Ascending aorta (tissue), 2 donors: Measurements from ENCODE around the gene NDFIP2. TPM values are rescaled to one million over a fixed set of nuclear protein-coding genes. Genes with fewer than 3 reads are reported as not detected.

Source experiments
- DNase-seq, 2 donors: peaks; one replicate each; pipeline ENCODE4 v3.0.0-alpha.2; 2019; ENCODE audit warnings: low spot score in 2 of 2
- H3K27ac ChIP-seq, 2 donors: fragments of 200-600 bp; sonication (generic); one replicate each; pipeline ENCODE4 v1.5.1; 2016 to 2017; ENCODE audit warnings: mild to moderate bottlenecking in 1 of 2
- H3K27me3 ChIP-seq: fragments of 200-600 bp; sonication (generic); one replicate; pipeline ENCODE4 v1.5.1; 2017
- H3K36me3 ChIP-seq, 2 donors: fragments of 200-600 bp; sonication (generic); one replicate each; pipeline ENCODE4 v1.5.1; 2016
- H3K4me1 ChIP-seq, 2 donors: fragments of 200-600 bp; sonication (generic); one replicate each; pipeline ENCODE4 v1.5.1; 2016 to 2017; ENCODE audit warnings: mild to moderate bottlenecking in 1 of 2
- H3K4me3 ChIP-seq, 2 donors: fragments of 200-600 bp; sonication (generic); one replicate each; pipeline ENCODE4 v1.5.1; 2016 to 2017; ENCODE audit warnings: mild to moderate bottlenecking in 1 of 2
- H3K9me3 ChIP-seq, 2 donors: fragments of 200-600 bp; sonication (generic); one replicate each; pipeline ENCODE4 v1.5.1; 2016
- intact Hi-C: fragments of 100-400 bp; cut with DNase I; formaldehyde crosslinking; loops from one replicate; pipeline ENCODE4 v1.15.1; 2023
- total RNA-seq: library from RNA; depleted of rRNA; stranded (reverse); fragments of >200 nt; gene quantifications from one replicate; pipeline ENCODE4 v1.1.0, GENCODE V29; 2016
- TF ChIP-seq, protein P1 (sequence below), 3 experiments: fragments of 200-600 bp in 2 of 3; fragments of 450-650 bp in 1 of 3; sonication (generic) in 2 of 3; IDR thresholded peaks; one replicate each; pipeline ENCODE4 v1.5.1; 2016 to 2019; ENCODE audit warnings: antibody characterized with exemption in 3 of 3, mild to moderate bottlenecking in 1 of 3, moderate library complexity in 1 of 3

The NDFIP2 gene
- total RNA-seq, 1 donor from 2014 or later, result 16.6 TPM

DNA sequence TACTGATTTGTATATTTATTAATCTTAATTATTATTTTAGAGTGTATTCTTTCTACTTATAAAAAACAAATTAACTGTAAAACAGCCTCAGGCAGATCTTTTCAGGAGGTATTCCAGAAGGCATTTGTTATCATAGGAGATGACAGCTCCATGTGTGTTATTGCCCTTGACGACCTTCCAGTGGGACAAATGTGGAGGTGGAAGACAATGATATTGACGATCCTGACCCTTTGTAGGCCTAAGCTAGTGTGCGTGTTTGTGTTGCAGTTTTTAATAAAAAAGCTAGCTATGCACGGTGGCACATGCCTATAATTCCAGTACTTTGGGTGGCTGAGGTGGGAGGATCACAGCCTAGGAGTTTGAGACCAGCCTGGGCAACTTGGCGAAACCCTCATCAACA, 46.7 kb downstream of the NDFIP2 start:
- intact Hi-C loops, result no loop called here
- no peaks in the 10 kb centered on the region for H3K27me3 ChIP-seq

DNA sequence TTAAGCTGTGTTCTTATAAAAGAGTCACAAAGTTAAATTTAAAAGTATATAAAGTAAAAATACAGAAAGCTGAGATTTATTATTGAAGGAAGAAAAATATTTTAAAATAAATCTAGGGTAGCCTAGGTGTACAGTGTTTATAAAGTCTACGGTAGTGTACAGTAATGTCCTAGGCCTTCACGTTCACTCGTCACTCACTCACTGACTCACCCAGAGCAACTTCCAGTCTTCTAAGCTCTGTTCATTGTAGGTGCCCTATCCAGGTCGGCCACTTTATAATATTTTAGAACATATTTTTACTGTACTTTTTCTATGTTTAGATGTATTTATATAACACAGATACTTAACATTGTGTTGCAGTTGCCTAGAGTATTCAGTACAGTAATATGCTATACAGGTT, 47.4 kb downstream of the NDFIP2 start:
- intact Hi-C loops, result no loop called here
- Histone ChIP-seq H3K4me1 (no peaks in the 10 kb centered on the region), H3K36me3 (peaks cover 0 to 17% of the 10 kb centered on the region in 2 donors), H3K27ac (no peak overlapping the region), H3K27me3 (no peaks in the 10 kb centered on the region), H3K4me3 (no peak overlapping the region), H3K9me3 (no peaks in the 10 kb centered on the region)
- no peak for DNase-seq
- TF ChIP-seq, protein P1, sequence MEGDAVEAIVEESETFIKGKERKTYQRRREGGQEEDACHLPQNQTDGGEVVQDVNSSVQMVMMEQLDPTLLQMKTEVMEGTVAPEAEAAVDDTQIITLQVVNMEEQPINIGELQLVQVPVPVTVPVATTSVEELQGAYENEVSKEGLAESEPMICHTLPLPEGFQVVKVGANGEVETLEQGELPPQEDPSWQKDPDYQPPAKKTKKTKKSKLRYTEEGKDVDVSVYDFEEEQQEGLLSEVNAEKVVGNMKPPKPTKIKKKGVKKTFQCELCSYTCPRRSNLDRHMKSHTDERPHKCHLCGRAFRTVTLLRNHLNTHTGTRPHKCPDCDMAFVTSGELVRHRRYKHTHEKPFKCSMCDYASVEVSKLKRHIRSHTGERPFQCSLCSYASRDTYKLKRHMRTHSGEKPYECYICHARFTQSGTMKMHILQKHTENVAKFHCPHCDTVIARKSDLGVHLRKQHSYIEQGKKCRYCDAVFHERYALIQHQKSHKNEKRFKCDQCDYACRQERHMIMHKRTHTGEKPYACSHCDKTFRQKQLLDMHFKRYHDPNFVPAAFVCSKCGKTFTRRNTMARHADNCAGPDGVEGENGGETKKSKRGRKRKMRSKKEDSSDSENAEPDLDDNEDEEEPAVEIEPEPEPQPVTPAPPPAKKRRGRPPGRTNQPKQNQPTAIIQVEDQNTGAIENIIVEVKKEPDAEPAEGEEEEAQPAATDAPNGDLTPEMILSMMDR (IDR thresholded peaks at IDR 0.05), result no peak

More for the DNA sequence above, 46.7 kb downstream of the NDFIP2 start:
- H3K4me1 ChIP-seq, result no peaks in the 10 kb centered on the region
- peaks cover 0 to 24% of the 10 kb centered on the region in 2 donors for H3K36me3 ChIP-seq
- no peak overlapping the region for H3K4me3 ChIP-seq
- H3K27ac ChIP-seq, result no peak overlapping the region
- TF ChIP-seq, protein P1 (IDR thresholded peaks at IDR 0.05), result no peak
- no peak for DNase-seq
- H3K9me3 ChIP-seq, result no peaks in the 10 kb centered on the region

DNA sequence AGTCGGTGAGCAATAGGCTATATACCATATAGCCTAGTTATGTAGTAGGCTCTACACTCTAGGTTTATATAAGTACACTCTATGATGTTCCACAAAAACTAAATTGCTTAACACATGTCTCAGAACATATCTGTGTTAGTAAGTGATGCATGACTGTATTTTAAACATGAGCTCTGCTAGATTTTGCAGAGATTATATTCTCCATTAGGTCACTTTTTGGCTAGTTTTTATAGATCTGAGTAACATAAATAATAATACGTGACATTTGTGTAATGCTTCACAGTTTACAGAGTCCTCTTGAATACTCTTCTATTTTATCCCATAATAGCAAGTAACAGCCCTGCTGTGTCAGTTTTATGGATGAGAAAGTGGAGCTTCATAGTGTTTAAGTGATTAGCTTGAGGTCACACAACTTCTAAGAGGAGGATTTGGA, 47.8 kb downstream of the NDFIP2 start:
- DNase-seq, result no peak
- no peak overlapping the region for H3K27ac ChIP-seq
- H3K4me1 ChIP-seq, result no peaks in the 10 kb centered on the region
- intact Hi-C loops, result no loop called here
- H3K4me3 ChIP-seq, result no peak overlapping the region
- no peaks in the 10 kb centered on the region for H3K27me3 ChIP-seq
- TF ChIP-seq, protein P1 (IDR thresholded peaks at IDR 0.05), result no peak
- H3K9me3 ChIP-seq, result no peaks in the 10 kb centered on the region
- peaks cover 0 to 13% of the 10 kb centered on the region in 2 donors for H3K36me3 ChIP-seq

DNA sequence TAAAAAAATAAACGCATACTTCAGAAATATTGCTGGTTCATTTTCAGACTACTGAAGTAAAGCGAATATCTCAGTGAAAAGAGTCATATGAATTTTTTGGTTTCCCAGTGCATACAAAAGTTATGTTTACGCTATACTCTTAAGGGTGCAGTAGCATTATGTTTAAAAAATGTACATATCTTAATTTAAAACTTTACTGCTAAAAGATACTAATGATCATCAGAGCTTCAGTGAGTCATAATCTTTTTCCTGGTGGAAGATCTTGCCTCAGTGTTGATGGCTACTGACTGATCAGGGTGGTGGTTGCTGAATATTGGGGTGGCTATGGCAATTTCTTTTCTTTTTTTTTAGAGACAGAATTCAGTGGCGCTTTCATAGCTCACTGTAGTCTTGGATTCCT, 48.9 kb downstream of the NDFIP2 start:
- intact Hi-C loops, result no loop called here
- DNase-seq, result no peak
- H3K9me3 ChIP-seq, result no peaks in the 10 kb centered on the region

DNA sequence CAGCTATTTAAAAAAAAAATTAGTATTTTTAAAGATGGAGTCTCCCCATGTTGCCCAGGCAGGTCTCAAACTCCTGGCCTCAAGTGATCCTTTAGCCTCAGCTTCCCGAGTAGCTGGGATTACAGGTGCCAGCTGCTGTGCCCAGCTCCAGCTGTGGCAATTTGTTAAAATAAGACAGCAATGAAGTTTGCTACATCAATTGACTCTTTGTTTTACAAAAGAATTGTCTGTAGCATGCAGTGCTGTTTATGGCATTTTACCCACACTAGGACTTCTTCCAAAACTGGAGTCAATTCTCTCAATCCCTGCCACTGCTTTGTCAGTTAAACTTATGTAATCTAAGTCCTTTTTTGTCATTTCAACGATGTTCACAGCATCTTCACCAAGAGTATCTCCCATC, 49.3 kb downstream of the NDFIP2 start:
- TF ChIP-seq, protein P1 (IDR thresholded peaks at IDR 0.05), result no peak
- H3K4me1 ChIP-seq, result no peaks in the 10 kb centered on the region
- H3K4me3 ChIP-seq, result no peak overlapping the region
- no peaks in the 10 kb centered on the region for H3K27me3 ChIP-seq
- no peaks in the 10 kb centered on the region for H3K9me3 ChIP-seq
- DNase-seq, result no peak
- no peaks in the 10 kb centered on the region for H3K36me3 ChIP-seq
- intact Hi-C loops, result no loop called here
- H3K27ac ChIP-seq, result no peak overlapping the region

More for the DNA sequence above, 48.9 kb downstream of the NDFIP2 start:
- TF ChIP-seq, protein P1 (IDR thresholded peaks at IDR 0.05), result no peak
- H3K4me3 ChIP-seq, result no peak overlapping the region
- no peaks in the 10 kb centered on the region for H3K27me3 ChIP-seq
- H3K27ac ChIP-seq, result no peak overlapping the region
- no peaks in the 10 kb centered on the region for H3K4me1 ChIP-seq
- H3K36me3 ChIP-seq, result peaks cover 0 to 3% of the 10 kb centered on the region in 2 donors
